GM21447 (cell line): ENCODE measurements around the gene UBAC1.

ENCODE experiments used
- ATAC-seq: cut with Tn5 transposase; IDR thresholded peaks from one replicate; pipeline ENCODE4 v1.9.1; 2021; ENCODE audit not compliant: unreplicated experiment

The UBAC1 gene

GRCh38 chr9:135961277-135961715 lies at the start of gene UBAC1:
Gene UBAC1, minus strand, starts transcription at chr9:135961373. Its CDS starts 211 bp downstream, at chr9:135961162.
- peak; percentile 82 for ATAC-seq

GRCh38 chr9:136010615-136011361 lies 49.6 kb upstream of the UBAC1 start:
- ATAC-seq: no peak

- ATAC-seq: no peak
Observed at GRCh38 chr9:136010176-136010575, 49.0 kb upstream of the UBAC1 start.

DNA sequence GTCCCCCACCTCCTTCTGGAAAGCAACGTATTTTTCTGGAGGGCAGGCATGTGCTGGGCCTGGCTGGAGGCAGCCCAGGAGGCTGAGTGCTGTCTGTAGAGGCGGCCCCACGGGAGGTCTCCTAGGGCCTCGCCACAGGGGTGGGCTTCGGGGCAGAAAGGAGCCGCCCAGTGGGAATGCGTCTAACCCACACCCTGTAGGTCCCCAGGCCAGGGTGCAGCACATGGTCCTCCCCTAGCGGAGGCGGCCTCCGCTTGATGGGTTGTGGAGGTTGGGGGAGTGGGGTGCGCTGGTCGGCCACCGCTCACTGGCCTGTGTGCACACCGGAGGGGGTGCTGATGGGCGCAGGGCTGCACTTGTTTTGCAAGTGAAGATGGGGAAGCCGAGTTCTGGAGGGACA lies 48.3 kb upstream of the UBAC1 start:
- ATAC-seq: no peak

- no peak for ATAC-seq
Observed at GRCh38 chr9:136008693-136008997, 47.5 kb upstream of the UBAC1 start.

- ATAC-seq: no peak
Observed at GRCh38 chr9:136007934-136008692, 46.9 kb upstream of the UBAC1 start.

GRCh38 chr9:136007276-136007933 lies 46.2 kb upstream of the UBAC1 start:
- ATAC-seq: no peak

DNA sequence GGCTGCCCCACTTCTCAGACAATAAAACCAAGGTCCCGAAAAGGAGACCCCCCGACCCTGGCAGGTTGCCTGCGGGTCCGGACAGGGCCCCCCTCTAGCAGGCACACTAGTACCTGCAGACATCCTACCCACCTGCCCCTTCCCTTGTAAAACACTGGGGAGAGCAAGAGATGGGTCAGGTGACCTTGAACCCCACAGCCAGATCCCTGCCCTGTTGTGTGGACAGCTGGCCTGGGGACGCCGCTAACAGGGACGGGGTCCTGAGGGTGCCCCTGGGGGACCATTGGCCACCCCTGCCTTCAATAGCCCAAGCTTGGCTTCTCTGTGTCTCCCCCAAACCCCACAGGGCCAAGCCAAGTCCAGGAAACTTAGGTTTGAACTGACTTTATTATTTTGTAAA lies 45.0 kb upstream of the UBAC1 start:
- ATAC-seq: no peak

DNA sequence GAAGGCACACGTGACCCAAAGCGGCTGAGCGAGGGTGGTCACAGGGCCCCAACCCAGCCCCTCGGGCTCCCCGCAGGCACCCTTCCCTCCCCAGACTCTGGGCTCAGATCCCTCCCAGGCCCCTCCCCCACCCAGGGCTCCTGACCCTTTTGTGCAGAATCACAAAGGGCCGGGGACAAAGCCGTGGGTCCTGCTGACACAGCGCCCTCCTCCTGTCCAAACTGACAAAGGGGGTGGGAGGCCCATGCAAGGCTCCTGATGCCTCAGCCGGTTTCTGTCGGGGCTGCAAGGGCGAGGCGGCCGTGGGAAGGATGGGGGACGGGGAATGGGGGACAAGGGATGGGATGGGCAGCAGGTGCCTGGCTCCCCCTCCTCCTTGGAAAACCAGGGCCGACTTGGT lies 43.5 kb upstream of the UBAC1 start:
- no peak for ATAC-seq

GRCh38 chr9:136004219-136004618 lies 43.0 kb upstream of the UBAC1 start:
- ATAC-seq: no peak

- ATAC-seq: no peak
Observed at GRCh38 chr9:136003411-136004218, 42.4 kb upstream of the UBAC1 start.

GRCh38 chr9:136002881-136003280 lies 41.7 kb upstream of the UBAC1 start:
- no peak for ATAC-seq

DNA sequence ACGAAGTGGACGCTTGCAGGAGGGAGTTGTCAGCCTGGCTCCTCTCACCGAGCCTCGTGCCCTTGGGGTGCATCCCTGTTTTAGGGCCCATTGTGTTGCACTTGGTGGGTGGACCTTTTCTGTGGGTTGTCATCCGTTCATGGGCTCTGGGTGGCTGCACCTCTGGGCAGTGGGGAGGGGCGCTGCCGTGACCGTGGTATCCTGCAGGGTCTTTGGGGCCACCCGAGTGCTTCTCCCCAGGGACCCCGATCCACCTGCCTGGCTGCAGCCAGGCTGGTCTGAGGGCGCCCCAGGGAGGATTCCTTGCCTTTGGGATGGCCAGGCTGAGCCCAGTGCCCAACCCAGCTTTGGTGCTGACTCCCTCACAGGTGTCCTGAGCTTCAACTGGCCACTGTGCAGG lies 41.0 kb upstream of the UBAC1 start:
- no peak for ATAC-seq

- no peak for ATAC-seq
Observed at GRCh38 chr9:136001231-136001630, 40.1 kb upstream of the UBAC1 start.

DNA sequence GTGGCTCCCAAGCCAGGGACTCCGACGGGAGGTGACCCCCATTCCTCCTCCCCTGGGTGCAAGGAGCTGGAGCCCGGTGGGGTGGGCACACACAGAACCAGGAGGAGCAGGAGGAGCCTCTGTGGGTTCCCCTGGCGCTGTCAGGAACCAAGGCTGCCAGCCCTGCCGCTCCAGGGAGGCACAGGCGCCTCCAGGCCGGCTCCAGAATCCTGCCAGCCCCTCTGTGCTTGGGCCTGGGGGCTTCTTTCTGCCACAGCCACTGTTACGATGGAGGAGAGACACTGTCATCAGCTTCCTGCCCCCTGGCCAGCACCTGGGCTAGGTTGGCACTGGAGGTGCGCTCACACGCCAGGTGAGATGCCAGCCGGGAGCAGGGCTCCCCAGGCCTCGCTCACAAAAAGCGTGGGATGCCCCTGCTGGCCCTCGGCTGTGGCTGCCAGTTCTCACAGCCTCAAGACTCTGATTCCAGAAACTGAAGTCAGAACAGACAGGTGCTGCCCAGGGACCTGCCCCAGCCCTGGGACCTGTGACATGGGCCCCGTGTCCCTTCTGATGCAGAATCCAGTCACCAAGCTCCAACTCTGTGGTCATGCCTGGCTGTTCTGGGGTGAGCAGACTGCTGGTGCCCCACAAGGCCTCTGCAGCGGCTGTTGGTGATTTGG lies 37.4 kb upstream of the UBAC1 start:
- no peak for ATAC-seq

DNA sequence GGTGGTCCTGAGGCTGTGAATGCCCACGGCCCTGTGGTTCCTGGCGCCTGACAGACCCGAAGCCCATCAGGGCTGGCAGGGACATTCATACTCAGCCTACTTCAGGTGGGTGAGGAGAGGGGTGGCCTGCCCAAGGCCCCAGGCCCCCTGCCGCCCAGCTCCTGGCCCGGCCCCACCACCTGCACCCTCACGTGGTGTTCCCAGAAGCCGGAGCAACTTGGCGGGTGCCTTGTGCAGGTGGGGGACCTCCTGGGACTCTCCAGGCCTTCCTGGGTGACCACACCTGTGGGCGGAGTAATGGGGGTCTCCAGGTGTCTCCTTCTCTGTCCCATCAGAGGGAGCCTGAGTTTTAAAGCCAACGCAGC lies 36.8 kb upstream of the UBAC1 start:
- no peak for ATAC-seq

- no peak for ATAC-seq
Observed at GRCh38 chr9:135997090-135998015, 36.2 kb upstream of the UBAC1 start.

DNA sequence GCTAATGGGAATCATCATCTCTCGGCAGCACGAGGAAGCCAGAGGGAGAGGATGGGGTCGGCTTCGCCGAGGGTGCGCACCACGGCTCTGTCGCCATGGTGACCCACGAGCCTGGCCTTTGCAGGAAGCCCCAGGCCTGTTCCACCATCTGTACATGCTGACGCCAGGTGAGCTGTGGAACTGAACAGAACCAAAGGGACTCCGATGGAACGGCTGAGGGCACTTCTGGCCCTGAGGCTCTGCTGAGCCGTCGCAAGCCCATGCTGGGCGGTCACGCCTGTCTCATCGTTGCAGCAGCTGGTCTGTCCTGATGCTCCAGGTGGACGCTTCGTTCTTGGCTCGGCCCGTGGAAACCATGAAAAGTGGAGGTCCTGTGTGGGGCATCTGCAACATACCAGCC lies 34.6 kb upstream of the UBAC1 start:
- ATAC-seq: no peak

DNA sequence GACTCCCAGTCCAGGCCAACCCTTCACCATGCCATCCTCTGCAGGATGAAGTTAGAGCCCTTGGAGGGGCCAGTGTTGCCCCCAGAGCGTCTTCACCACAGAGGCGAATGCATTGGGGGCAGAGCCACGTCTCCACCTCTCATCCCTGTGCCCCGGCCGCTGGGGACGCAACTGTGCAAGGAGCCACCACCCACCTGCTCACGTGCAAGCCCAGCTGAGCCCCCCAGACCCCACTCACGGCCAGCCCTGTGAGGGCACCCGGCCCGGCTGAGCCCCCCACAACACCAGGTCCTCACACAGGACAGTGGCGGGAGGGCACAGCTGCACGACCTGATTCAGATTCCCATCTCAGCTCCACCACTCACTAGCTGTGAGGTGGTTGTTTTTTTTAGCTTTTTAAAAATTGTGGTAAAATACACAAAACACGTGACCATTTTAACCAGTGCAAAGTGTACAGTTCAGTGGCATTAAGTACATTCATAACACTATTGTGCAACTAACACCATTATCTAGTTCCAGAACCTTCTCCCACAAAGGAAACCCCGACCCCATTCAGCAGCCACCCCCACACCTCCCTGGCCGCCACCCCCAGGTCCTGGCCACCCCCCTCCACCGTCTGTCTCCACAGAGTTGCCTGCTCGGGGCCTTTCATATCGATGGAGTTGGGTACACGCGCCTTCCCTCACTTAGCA lies 33.5 kb upstream of the UBAC1 start:
- no peak for ATAC-seq
